ENCODE results near the gene NLGN3. TPM values are rescaled to one million over a fixed set of nuclear protein-coding genes. Genes with fewer than 3 reads are reported as not detected.

Gene NLGN3
- total and polyA plus RNA-seq, 2 of the 8 experiments (the other 6 are each of a cell fraction or from before 2014, with no cell fraction given): 12.0 to 14.8 TPM

GRCh38 chrX:71181558-71181909 lies 36.9 kb downstream of the NLGN3 start:
- peak overlapping the region; percentile 32 for H3K56ac ChIP-seq (replicated peaks; ENCODE audit: insufficient read length, low read depth, low read length)
- no peak for FAIRE-seq
- CTCF ChIA-PET (ENCODE audit: partially characterized antibody): interaction anchor here (1.7 kb wide), 1 partner anchor 183 kb away, joined by 4 read pairs; no protein-coding TSS in a partner anchor

More at GRCh38 chrX:71181558-71181909, 36.9 kb downstream of the NLGN3 start:
- Histone ChIP-seq H3K36me3 (ENCODE audit: control insufficient read depth in 2 of 4, insufficient read depth in 4 of 4, low read length in 3 of 4) (no peaks in the 10 kb centered on the region), H4K91ac (replicated peaks; ENCODE audit: insufficient read length, low read length) (peak overlapping the region; percentile 5), H3K79me2 (ENCODE audit: control insufficient read depth in 1 of 2, insufficient read depth in 2 of 2, low read length in 2 of 2) (no peaks in the 10 kb centered on the region), H3K18ac (ENCODE audit: extremely low read depth, low read length) (peak overlapping the region; percentile 87), H2BK20ac (ENCODE audit: low read length) (no peak overlapping the region), H2AFZ (ENCODE audit: low read length) (no peak overlapping the region), H3K23ac (ENCODE audit: insufficient read length) (no peak overlapping the region), H3K23me2 (ENCODE audit: low read depth, low read length) (no peaks in the 10 kb centered on the region), H3K9ac (replicated peaks in 1 of 4; ENCODE audit: extremely low read depth in 1 of 4, low read depth in 3 of 4, low read length in 3 of 4) (peak overlapping the region in 3 of 4 experiments; percentile 70 to 76 (median 74); a peak in 6 of 7 replicates), H2BK120ac (replicated peaks; ENCODE audit: low read depth, low read length) (peak overlapping the region; percentile 64), H3K27ac (ENCODE audit: low read depth, low read length) (peak overlapping the region; percentile 90), H3K79me1 (ENCODE audit: low read depth, low read length) (no peaks in the 10 kb centered on the region), H4K5ac (ENCODE audit: insufficient read length, low read depth, low read length) (peak overlapping the region; percentile 34), H4K8ac (ENCODE audit: extremely low read depth, insufficient read depth, low read length) (peak overlapping the region; percentile 22; the same call in 1 of the 2 replicates), H3K4me3 (ENCODE audit: extremely low read depth in 1 of 4, insufficient read depth in 2 of 4, low read depth in 3 of 4, low read length in 4 of 4) (peak overlapping the region; percentile 41 to 64 (median 45); a peak in 7 of 8 replicates), H2BK12ac (ENCODE audit: low read depth, low read length) (peak overlapping the region; percentile 68; the same call in 1 of the 2 replicates), H3K4ac (replicated peaks; ENCODE audit: insufficient read length, low read depth, low read length) (no peak overlapping the region), H3K27me3 (replicated peaks in 1 of 4; ENCODE audit: control insufficient read depth in 3 of 4, extremely low read depth in 1 of 4, insufficient read depth in 3 of 4, low read length in 3 of 4) (no peaks in the 10 kb centered on the region), H3K4me1 (replicated peaks in 1 of 4; ENCODE audit: control insufficient read depth in 3 of 4, insufficient read depth in 4 of 4, low read length in 3 of 4) (peaks cover 3 to 7% (median 5%) of the 10 kb centered on the region in 4 experiments; a peak in 4 of 7 replicates), H2BK5ac (ENCODE audit: low read depth, low read length) (peak overlapping the region; percentile 83; the same call in 1 of the 2 replicates), H2BK15ac (ENCODE audit: low read length) (no peak overlapping the region), H3K4me2 (ENCODE audit: insufficient read depth in 1 of 2, low read depth in 2 of 2, low read length in 2 of 2) (peak overlapping the region; percentile 62 to 72), H2AK5ac (ENCODE audit: low read depth, low read length) (no peak overlapping the region), H3K9me3 (ENCODE audit: insufficient read depth in 2 of 2, low read depth in 1 of 2, low read length in 1 of 2) (no peaks in the 10 kb centered on the region), H4K20me1 (replicated peaks in 1 of 2; ENCODE audit: control insufficient read depth in 1 of 2, insufficient read depth in 2 of 2, low read length in 2 of 2) (no peaks in the 10 kb centered on the region), H3K14ac (ENCODE audit: insufficient read length) (no peak overlapping the region)
- POLR2A ChIA-PET (ENCODE audit: partially characterized antibody): interaction anchor here (0.8 to 3.0 kb wide), 27 partner anchors 8 to 251 kb away, joined by 3 to 13 read pairs (median 5); partner anchors contain the start of genes GJB1, IL2RG, MED12 and NLGN3
- TF ChIP-seq MAX (IDR thresholded peaks at IDR 0.05) (peak; percentile 64; the same call in 1 of the 2 replicates), SIX5 (IDR thresholded peaks at IDR 0.05; ENCODE audit: low read depth, low read length) (no peak)
- DNase-seq (ENCODE audit: low read depth in 1 of 2, low spot score in 2 of 2): no peak
- 6% methylated on average over 9 of the region's 10 CpGs; no CpG with 5 or more reads in 1 of the 2 experiments for WGBS, 2 experiments (ENCODE audit: extremely low coverage in 1 of 2, insufficient coverage in 1 of 2, insufficient read length in 1 of 2, insufficient replicate concordance in 2 of 2, low coverage in 1 of 2, low lambda C conversion rate in 2 of 2, missing lambda C conversion rate in 1 of 2)
